Endometrial microvascular endothelial cells (primary cell): ENCODE results near the gene ABCG1. TPM values are rescaled to one million over a fixed set of nuclear protein-coding genes. Genes with fewer than 3 reads are reported as not detected.

Experiments
- in situ Hi-C: cut with HindIII; loops from 2 replicates; pipeline ENCODE4 v1.10.0; 2017; ENCODE audit warnings: low sequenced_read_pairs, low pct_unique_long_range_greater_than_20kb; ENCODE audit errors: inconsistent ontology term
- total RNA-seq: library from RNA; depleted of rRNA; stranded (reverse); fragments of >200 nt; gene quantifications from one replicate; pipeline ENCODE4 v1.2.3, GENCODE V29; 2015; ENCODE audit errors: inconsistent ontology term

ABCG1 gene
- total RNA-seq, 1 donor from 2014 or later = 6.0 TPM

DNA sequence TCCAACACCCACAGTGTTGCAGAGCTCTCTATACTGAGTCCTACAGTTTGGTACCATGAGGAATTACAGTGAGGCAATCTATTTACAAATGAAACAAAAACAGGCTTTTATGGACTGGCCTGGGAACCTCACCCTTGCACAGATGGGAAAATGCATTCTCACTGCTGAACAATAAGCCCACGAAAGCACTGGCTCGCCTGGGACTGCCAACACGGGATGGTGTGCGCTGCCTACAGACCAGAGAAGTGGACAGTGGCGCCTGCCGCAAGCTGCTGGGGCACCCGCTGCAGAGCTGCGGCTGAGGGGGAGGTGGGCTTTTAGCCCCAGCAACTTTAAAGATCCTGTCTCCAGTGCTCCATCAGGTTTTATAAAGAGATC, 28.5 kb upstream of the ABCG1 start:
- in situ Hi-C loops = no loop called here

DNA sequence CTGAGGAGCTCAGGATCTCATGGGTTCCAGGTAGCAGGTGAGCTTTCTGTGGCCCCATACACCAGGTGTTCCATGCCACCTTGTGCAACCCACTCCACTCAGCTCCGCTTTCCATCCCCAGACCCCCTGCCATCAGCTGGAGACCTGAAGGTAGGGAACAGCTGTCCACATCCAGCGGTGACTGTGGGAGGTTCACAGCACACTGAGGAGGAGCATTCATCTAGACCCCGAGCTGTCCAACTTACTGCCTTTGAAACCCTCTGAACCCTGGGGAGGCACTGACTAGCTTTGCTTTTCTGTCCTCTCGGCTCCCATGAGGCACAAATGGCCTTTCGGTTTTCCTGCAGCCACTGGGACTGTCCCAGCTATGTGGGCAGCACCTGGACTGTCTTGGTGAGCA, 27.9 kb upstream of the ABCG1 start:
- in situ Hi-C loops = no loop called here

DNA sequence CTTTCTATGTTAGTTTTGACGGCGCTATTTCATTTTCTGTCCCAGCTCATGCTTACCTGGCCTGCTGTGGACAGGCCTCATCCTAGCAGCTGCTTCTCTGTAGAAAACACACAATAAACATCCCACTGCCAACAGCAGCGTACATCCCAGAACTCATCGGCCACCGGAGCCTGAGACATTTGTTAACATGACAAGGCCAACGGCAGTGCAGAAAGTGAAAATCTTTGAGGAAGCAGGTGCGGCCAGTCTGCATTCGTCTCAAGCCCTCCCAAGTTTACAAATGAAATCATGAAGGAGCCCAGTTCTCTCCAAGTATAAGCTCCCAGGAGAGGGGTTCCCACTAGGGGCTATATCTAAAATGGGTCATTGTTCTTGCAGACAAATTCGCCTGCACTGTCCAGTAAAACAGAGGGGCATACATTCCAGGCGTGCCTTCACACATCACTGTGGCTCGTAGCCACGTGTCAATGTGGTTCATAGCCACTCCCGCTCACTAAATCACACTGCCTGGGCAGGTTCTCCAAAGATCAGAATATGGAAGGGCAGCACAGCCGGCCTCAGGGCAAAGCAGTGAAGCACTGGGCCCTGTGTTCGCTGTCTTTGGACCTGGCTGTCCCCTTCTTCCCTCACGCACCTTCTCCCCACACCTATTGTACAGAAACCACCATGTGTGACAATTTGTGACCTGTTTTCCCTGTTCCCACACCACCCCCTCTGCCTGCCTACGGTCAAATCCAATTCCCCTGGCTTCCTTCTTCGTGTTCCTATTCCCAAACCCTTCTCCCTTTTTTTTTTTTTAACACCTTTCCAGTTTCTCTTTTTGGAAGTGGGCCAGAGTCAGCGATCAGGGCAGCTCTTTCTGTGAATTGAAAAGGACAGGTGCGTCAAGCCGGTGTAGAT, 27.0 kb upstream of the ABCG1 start:
- in situ Hi-C loops = no loop called here

DNA sequence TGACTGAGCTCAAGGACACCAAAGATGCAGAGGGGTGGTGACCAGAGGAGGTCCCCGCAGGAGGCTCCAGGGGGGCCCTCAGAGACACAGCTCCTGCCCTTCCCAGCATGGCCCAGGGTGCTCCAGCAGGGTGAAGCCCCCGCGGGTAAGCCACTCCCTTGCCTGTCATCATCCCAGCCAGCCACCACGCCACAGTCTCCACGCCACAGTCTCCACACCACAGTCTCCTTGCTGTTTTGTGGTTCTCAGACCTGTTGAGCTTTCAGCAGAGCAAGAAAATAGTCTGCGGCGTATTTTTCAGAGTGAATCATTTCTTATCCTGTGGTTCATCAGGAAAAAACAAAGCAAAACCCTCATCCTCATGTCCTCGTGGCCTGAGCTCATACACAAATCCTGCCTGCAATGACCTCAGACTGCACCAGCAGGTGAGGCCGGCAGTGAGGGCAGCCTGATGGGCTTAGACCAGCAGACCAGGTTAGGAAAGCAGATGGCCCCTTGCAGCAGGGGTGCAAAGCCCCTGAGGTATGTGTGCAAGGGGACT, 25.7 kb upstream of the ABCG1 start:
- in situ Hi-C loops = no loop called here

DNA sequence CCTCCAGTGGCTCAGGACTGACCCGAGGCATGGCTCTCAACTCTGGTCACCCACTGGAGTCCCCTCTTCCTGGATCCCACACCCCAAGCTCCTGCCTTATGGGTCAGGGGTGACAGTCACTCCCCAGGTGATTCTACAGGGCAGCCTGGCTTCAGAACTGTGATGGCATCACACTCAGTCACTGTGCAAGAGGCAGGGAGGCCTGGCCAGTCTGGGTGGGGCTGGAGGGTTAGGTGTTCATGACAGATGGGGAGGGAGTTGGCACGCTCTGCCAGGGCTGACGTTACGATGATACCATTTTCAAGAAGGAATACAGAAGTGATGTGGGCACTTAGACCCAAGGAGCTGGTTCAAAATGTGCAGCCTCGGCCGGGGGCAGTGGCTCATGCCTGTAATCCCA, 25.2 kb upstream of the ABCG1 start:
- in situ Hi-C loops = no loop called here

DNA sequence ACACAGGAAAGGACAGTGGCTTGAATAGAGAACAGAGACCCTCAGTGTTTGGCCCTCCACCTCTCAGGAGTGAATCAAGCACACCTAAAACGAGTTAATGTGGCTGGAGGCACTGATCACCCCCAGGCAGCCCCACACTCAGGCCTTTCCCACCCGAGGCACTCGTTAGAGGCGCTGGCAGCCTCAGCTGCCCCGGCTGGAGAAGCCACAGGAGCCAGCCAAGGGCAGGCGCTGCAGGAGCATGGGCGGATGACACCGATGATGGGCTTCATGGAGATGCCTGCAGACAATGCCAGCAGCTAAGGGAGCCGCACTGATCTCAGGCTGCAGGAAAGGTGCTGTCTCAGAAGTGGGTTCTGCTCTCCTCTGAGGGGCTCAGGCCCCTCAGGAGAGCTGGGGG, 24.1 kb upstream of the ABCG1 start:
- in situ Hi-C loops = no loop called here

DNA sequence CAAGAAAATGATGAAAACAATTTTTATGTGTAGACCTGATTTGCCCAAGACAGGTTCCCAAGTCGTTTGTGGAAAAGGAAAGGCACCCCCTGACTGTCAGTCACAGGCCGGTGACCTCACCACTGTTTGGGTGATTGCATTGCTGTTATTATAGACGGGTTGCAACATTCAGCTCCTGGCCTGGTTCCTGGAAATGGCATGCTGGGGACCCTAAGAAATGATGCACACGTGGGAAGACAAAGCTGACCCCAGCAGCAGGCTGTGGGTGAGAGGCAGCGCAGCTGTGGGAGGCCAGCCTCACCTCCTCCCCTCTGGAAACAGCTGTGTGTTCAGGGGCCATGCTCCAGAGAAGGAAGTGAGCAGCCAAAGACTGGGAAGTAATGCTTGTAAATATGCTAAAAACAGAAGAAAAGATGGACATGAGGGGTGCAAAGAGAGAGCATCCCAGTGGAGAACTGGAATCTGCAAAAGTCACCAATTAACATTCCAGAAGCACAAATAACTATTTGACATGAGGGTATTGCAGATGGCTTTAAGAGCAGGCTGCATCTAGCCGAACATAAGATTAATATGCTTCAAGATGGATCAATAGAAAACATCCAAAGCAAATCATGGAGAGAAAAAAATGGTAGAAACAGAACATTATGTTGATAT, 23.4 kb upstream of the ABCG1 start:
- in situ Hi-C loops = no loop called here

DNA sequence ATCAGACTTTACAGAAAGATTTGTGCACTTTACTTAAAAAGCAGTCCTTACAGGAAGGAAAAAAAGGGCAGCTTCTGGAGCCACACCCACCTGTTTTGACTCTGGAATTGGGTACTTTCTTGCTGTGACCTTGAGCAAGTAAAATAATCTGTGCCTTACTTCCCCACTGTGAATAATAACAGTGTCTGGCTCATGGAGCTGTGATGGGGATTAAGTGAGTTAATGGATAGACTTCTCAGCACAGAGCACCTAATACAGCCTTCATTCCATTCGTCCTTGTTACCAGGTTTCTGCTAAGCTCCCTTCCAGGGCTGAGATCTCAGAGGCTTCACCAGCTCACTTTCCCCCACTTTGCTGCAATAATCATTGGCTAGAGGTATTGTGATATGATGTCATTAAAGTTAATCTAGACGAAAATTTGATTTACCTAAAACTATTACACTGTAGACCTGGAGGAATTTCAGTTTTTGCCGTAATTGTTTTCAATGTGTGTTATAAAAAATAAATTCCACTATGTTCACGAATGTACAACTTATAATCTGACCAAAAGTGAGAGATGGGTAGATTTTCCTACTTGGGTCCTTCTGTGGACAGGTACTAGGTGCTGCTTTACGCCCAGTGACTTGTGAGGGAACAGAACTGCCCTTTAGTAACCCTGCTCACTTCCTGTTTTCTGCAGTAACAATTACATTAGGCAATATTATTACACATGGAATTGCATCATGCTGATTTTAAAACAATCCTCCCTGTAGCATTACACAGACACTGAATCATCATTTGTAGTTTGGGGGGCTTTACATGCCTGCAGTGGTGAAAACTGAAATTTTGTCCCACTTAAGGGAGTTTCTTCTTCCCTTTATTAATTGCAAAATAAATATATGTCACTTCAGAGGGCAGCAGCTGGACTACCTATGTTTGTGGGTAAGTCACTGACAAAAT, 19.7 kb upstream of the ABCG1 start:
- in situ Hi-C loops = no loop called here

DNA sequence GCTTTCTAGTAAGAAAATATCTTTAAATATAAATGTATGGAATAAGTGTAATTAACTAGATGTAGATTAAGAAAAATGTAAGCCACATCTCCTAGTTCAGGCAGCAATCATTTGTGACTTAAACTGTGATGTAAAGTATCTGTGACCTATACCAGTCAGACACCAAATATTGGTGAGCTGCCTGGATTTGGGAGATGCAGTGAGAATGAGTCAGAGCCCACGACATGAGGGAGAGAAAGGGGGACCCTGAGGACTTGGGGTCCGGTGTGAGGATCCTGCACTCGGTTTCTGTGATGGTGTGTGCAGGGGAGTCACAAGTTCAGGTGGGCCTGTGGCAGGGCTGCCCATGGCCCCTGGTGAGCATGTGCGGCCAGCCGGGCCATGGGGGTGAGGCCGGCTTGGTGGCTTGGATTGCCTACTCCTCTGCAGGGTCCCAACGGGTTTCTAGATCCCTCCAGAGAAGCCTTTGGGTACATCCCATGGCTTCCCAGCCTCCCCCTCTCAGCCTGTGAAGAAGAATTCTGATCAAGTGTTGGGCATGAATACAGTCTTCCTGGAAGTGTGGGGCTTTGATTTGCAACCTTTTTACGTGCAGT, 19.0 kb upstream of the ABCG1 start:
- in situ Hi-C loops = no loop called here

DNA sequence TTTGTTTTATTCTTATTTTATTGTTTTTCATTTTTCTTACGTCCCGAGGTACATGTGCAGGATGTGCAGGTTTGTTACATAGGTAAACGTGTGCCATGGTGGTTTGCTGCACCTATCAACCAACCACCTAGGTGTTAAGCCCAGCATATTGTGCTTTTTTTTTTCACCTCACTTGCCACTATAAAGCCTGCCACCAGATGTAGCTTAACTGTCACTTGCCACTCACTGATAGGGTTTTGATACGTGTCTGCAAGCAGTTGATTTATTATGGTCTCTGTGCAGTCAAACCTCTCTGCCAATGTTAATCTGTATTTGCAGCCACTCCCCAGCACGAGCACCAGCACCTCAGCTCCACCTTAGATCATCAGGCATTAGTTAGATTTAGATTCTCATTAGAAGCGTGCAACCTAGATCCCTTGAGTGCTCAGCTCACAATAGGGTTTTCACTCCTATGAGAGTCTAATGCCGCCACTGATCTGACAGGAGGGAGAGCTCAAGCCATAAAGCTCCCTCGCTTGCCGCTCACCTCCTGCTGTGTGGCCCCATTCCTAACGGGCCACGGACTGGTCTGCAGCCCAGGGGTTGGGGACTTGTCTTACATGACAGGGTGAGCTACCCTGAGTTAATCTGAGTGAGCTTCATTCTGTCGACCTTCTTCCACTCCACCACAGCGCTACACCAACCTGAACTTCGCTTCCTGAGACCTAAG, 17.9 kb upstream of the ABCG1 start:
- in situ Hi-C loops = no loop called here

DNA sequence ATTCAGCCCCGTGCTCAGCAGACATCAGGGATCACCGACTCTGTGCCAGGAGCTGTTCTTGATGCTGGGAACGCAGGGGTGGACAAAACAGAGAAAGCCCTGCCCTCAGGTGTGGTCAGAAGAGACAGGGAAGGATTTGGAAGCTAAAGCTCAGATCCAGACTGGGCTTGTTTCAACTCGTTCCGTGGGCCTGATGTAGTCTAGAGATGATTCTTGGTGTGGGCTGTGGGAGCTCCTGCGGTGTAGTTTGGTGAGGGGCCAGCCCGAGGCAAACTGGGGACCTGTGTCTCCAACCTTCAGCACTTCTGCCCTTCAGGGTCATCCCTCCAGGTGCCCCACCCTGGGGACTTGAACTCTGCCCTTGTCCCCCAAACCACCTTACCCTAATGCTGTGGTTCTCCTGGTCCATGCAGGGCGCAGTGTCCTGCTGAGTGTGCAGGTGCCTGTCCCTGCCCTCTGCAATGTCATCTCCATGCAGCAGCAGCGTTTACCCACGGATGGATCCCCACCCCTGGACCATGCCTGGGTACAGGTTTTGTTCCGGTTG, 17.3 kb upstream of the ABCG1 start:
- in situ Hi-C loops = no loop called here

DNA sequence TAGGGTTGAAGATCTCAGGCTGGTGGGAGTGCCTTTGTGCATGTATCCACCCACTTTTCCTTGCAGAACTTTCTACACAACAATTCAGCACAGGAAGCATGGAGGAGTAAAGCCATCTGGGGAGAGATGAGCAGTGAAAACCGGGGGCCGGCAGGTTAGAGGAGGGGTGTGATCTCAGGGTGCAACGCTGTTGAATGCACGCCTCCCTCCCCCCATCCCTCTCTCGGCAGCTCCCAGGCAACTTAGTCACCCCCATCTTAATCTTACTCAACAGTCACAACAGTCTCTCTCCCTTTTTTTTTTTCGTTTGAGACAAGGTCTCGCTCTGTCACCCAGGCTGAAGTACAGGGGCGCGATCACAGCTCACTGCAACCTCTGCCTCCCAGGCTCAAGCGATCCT, 16.6 kb upstream of the ABCG1 start:
- in situ Hi-C loops = no loop called here

DNA sequence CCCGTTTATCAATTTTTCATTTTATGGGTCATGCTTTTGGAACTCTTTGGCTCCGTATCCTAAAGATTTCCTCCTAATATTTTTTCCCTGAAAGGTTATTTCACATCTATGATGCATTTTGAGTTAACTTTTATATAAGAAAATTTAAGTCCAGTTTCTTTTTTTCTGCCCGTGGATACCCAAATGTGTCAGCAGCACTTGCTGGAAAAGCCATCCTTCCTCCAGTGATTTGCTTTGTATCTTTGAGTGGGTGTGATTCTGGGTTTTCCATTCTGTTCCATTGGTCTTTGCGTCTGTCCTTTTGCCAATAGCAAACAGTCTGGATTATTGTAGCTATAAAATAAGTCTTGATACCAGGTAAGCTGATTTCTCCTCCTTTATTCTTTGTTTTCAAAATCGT, 15.6 kb upstream of the ABCG1 start:
- in situ Hi-C loops = no loop called here

DNA sequence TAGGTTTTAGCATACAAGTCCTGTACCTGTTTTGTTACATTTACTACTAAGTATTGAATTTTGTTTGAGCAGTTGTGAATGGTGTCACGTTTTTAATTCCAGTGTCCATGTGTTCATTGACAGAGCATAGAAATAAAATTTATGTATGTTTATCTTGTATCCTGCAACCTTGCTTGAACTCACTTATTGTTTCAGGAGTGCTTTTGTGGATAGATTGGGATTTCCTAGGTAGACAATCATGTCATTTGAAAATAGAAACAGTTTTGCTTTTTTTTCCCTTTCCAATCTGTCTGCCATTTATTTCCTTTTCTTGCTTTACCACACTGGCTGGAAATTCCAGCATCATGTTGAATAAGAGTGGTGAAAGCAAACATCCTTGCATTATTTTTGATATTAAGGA, 15.0 kb upstream of the ABCG1 start:
- in situ Hi-C loops = no loop called here

DNA sequence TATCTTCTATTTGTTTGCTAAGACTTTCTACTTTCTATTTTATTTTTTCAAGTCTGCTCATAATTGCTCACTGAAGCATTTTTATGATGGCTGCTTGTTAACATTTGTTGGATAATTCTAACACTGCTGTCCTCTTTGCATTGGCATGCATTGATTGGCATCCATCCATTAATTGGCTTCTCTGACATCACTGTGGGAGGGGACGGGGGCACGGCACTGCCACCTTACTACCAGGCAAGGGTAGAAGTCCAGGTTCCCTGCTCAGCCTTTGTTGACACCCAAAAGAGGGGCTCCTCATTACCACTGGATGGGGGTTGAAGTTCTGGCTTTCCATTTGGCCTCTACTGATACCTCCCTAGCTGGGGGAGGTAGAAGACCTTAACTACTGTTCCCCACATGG, 11.5 kb upstream of the ABCG1 start:
- in situ Hi-C loops = no loop called here

DNA sequence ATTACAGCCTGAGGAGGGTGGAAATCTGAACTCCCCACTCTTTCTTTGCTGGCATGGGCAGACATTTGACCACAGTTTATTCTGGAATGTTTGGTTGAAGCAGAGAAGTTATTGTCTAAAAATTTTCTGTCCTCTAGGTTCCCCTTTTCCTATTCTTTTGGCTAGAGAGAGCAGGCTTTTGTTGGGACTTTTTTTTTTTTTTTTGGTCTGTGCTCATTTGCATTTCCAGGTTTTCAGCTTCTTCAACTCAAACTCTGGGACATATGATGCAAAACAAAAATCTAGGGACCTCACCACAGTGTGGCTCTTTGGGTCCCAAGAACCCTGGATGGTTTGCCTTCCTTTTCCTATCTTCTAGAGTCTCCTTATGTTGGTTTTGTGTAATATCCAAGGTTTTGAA, 10.9 kb upstream of the ABCG1 start:
- in situ Hi-C loops = no loop called here

DNA sequence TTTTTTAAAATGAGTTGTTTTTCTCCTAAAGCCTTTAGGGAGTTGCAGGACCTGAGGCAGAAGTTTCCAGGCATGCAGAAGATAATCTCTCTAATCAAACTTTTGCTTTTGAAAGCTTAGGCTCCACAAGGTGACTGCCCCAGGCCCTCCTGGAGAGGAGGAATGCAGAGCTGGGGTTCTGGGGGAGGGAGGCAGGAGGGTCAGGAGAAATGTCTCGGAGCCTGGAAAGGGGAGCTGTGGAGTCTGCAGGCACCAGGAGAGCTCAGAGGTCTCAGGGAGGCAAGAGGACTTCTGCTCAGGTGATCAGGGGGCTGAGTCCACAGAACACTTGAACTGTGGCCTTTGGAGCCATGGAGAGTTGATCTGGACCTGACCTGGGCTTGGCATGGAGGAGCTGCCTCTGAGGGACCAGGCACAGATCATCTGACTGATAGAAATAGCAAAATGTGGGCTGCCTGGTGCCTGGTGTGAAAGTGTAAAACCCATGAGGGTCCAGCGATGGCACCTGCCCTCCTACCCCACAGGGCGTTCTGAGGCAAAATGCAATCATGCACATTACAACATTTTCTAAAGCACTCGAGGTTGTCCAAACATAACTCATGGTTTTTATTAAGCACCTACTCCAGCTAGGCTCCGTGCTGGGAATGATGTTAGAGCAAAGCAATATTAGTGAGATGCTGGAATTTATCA, 10.0 kb upstream of the ABCG1 start:
- in situ Hi-C loops = no loop called here
